GM23338 (cell line): ENCODE results near the gene SCNN1A. TPM values are rescaled to one million over a fixed set of nuclear protein-coding genes. Genes with fewer than 3 reads are reported as not detected.

ENCODE experiments used
- ATAC-seq: fragments of 200-7000 bp; cut with Tn5 transposase; 3 replicates; pipeline ENCODE4 v1.9.1; 2020
- DNase-seq: peaks from one replicate; pipeline ENCODE4 v3.0.0-alpha.2; 2015; ENCODE audit warnings: low spot score
- H2AFZ ChIP-seq: fragments of 200-600 bp; sonication (generic); 2 replicates; pipeline ENCODE4 v1.8.0; 2016; ENCODE audit warnings: antibody characterized with exemption, mild to moderate bottlenecking, moderate library complexity
- H3F3A ChIP-seq: fragments of 200-600 bp; sonication (generic); replicated peaks from 2 replicates; pipeline ENCODE4 v1.8.0; 2017; ENCODE audit warnings: antibody characterized with exemption, mixed run types, low read depth
- H3K27ac ChIP-seq: fragments of 200-600 bp; sonication (generic); 2 replicates; pipeline ENCODE4 v1.6.1; 2016; ENCODE audit warnings: low read depth
- H3K27me3 ChIP-seq: fragments of 200-600 bp; sonication (generic); 2 replicates; pipeline ENCODE4 v1.8.0; 2016; ENCODE audit warnings: mild to moderate bottlenecking, mixed run types, moderate library complexity; ENCODE audit not compliant: insufficient read depth
- H3K36me3 ChIP-seq: fragments of 200-600 bp; sonication (generic); 2 replicates; pipeline ENCODE4 v1.8.0; 2016; ENCODE audit warnings: mild to moderate bottlenecking; ENCODE audit not compliant: insufficient read depth
- H3K4me1 ChIP-seq: fragments of 200-600 bp; sonication (generic); 2 replicates; pipeline ENCODE4 v1.8.0; 2016; ENCODE audit warnings: mild to moderate bottlenecking, moderate library complexity; ENCODE audit not compliant: insufficient read depth
- H3K4me2 ChIP-seq: fragments of 200-600 bp; sonication (generic); 2 replicates; pipeline ENCODE4 v1.7.1; 2017; ENCODE audit warnings: mixed run types
- H3K4me3 ChIP-seq: fragments of 200-600 bp; sonication (generic); 2 replicates; pipeline ENCODE4 v1.6.1; 2016; ENCODE audit warnings: mixed run types
- H3K79me2 ChIP-seq: fragments of 200-600 bp; sonication (generic); replicated peaks from 2 replicates; pipeline ENCODE4 v1.8.0; 2017; ENCODE audit warnings: mild to moderate bottlenecking; ENCODE audit not compliant: insufficient read depth
- H3K9me2 ChIP-seq: fragments of 200-600 bp; sonication (generic); 2 replicates; pipeline ENCODE4 v1.8.0; 2017; ENCODE audit not compliant: insufficient read depth
- H4K20me1 ChIP-seq: fragments of 200-600 bp; sonication (generic); replicated peaks from 2 replicates; pipeline ENCODE4 v1.8.0; 2017; ENCODE audit warnings: mild to moderate bottlenecking; ENCODE audit not compliant: insufficient read depth
- H3K27ac Mint-ChIP-seq: 2 replicates; pipeline ENCODE4 v1.8.0; 2020; ENCODE audit warnings: inconsistent platforms, mild to moderate bottlenecking, moderate library complexity, mixed read lengths
- H3K27me3 Mint-ChIP-seq: 3 replicates; pipeline ENCODE4 v1.8.0; 2022; ENCODE audit warnings: low read depth, mild to moderate bottlenecking, moderate library complexity, mixed read lengths, inconsistent platforms; ENCODE audit not compliant: insufficient read depth, poor library complexity
- H3K36me3 Mint-ChIP-seq: 3 replicates; pipeline ENCODE4 v1.8.0; 2021; ENCODE audit warnings: low read depth, mild to moderate bottlenecking, inconsistent platforms, moderate library complexity, mixed read lengths
- H3K4me1 Mint-ChIP-seq: 3 replicates; pipeline ENCODE4 v1.8.0; 2020; ENCODE audit warnings: mild to moderate bottlenecking, inconsistent platforms, mixed read lengths
- H3K4me3 Mint-ChIP-seq: 3 replicates; pipeline ENCODE4 v1.8.0; 2021; ENCODE audit warnings: moderate library complexity, mild to moderate bottlenecking, inconsistent platforms, mixed read lengths
- H3K9me3 Mint-ChIP-seq: 3 replicates; pipeline ENCODE4 v1.8.0; 2020; ENCODE audit warnings: moderate library complexity, mild to moderate bottlenecking, inconsistent platforms, mixed read lengths
- CREB1 ChIP-seq: fragments of 250-450 bp; sonication (Bioruptor Pico); IDR thresholded peaks from 2 replicates; pipeline ENCODE4 v1.5.0; 2020; ENCODE audit warnings: low read depth, mild to moderate bottlenecking, moderate library complexity
- NANOG ChIP-seq: IDR thresholded peaks from 2 replicates; pipeline ENCODE4 v1.6.1; 2016; ENCODE audit warnings: antibody characterized with exemption, borderline replicate concordance
- ZNF331 ChIP-seq: fragments of 250-450 bp; sonication (Bioruptor Pico); IDR thresholded peaks from 2 replicates; pipeline ENCODE4 v1.5.0; 2020; ENCODE audit warnings: low read depth, mild to moderate bottlenecking, moderate library complexity
- ZNF462 ChIP-seq: fragments of 250-450 bp; sonication (Bioruptor Pico); IDR thresholded peaks from 2 replicates; pipeline ENCODE4 v1.5.0; 2020; ENCODE audit warnings: mild to moderate bottlenecking, moderate library complexity
- polyA plus RNA-seq: library from polyadenylated mRNA; unstranded; fragments of >200 nt; fragmentation: Nextera tagmentation; extraction: Ambion mirVana; gene quantifications from 2 replicates; pipeline ENCODE4 v1.2.1, GENCODE V29; 2016
- total RNA-seq: library from RNA; depleted of rRNA; stranded (reverse); fragments of >200 nt; shearing (Covaris generic); gene quantifications from 2 replicates; pipeline ENCODE4 v1.2.3, GENCODE V29; 2014
- TF ChIP-seq, protein P1 (sequence below): IDR thresholded peaks from one replicate; pipeline ENCODE4 v1.6.1; 2018; ENCODE audit warnings: antibody characterized with exemption; ENCODE audit not compliant: unreplicated experiment
- TF ChIP-seq, protein P2 (sequence below): IDR thresholded peaks from 2 replicates; pipeline ENCODE4 v1.6.1; 2016; ENCODE audit warnings: antibody characterized with exemption

The SCNN1A gene
- total and polyA plus RNA-seq, 2 experiments from 2014 or later: 37.1 to 125 TPM

DNA sequence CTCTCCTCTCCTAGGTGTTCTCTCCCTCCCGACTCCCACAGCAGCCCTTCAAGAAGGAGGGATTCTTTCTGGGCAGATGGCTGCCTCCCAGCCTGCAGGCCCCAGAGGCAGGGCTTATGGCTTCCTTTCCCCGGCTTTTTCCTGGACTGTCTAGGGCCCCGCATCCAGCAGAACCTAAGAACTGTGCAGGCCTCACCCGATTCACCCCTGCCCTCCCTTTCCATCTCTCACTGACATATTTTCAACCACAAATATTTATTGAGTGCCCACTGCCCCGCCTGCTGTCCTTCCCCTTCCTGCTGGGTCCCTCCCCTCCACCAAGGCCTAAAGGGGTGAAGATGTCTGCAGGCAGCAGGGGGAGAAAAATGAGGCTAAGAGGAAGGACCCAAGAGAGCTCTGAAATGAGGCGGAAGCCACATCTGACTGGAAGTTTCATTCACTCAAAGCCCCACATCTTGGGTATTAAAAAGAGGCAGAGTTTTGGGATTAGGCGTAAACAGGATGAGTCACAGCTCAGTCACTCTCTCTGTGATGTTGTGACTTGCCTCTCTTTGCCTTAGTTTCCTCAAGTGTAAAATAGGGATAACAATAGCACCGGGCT lies 2.9 kb downstream of the SCNN1A start:
- TF ChIP-seq, protein P1, sequence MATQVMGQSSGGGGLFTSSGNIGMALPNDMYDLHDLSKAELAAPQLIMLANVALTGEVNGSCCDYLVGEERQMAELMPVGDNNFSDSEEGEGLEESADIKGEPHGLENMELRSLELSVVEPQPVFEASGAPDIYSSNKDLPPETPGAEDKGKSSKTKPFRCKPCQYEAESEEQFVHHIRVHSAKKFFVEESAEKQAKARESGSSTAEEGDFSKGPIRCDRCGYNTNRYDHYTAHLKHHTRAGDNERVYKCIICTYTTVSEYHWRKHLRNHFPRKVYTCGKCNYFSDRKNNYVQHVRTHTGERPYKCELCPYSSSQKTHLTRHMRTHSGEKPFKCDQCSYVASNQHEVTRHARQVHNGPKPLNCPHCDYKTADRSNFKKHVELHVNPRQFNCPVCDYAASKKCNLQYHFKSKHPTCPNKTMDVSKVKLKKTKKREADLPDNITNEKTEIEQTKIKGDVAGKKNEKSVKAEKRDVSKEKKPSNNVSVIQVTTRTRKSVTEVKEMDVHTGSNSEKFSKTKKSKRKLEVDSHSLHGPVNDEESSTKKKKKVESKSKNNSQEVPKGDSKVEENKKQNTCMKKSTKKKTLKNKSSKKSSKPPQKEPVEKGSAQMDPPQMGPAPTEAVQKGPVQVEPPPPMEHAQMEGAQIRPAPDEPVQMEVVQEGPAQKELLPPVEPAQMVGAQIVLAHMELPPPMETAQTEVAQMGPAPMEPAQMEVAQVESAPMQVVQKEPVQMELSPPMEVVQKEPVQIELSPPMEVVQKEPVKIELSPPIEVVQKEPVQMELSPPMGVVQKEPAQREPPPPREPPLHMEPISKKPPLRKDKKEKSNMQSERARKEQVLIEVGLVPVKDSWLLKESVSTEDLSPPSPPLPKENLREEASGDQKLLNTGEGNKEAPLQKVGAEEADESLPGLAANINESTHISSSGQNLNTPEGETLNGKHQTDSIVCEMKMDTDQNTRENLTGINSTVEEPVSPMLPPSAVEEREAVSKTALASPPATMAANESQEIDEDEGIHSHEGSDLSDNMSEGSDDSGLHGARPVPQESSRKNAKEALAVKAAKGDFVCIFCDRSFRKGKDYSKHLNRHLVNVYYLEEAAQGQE: no peak
- peaks cover 71% of the 10 kb centered on the region for H3K79me2 ChIP-seq
- DNase-seq (peak; percentile 29), ATAC-seq (no peak)
- H3K9me2 ChIP-seq: no peaks in the 10 kb centered on the region
- peak overlapping the region; percentile 92 for H3K4me2 ChIP-seq
- peak overlapping the region; percentile 97 for H3K27ac ChIP-seq
- Mint-ChIP-seq H3K27me3 (peaks cover 20% of the 10 kb centered on the region), H3K27ac (peak overlapping the region; percentile 79), H3K4me1 (peaks cover 81% of the 10 kb centered on the region), H3K36me3 (peaks cover 34% of the 10 kb centered on the region; the same call in 2 of the 3 replicates), H3K4me3 (peak overlapping the region; percentile 97), H3K9me3 (no peaks in the 10 kb centered on the region)
- H4K20me1 ChIP-seq: peaks cover 4% of the 10 kb centered on the region
- H2AFZ ChIP-seq: no peak overlapping the region
- no peaks in the 10 kb centered on the region for H3K27me3 ChIP-seq
- H3F3A ChIP-seq: peaks cover 28% of the 10 kb centered on the region
- peak overlapping the region; percentile 67 for H3K4me3 ChIP-seq
- H3K4me1 ChIP-seq: peaks cover 63% of the 10 kb centered on the region
- no peaks in the 10 kb centered on the region for H3K36me3 ChIP-seq

DNA sequence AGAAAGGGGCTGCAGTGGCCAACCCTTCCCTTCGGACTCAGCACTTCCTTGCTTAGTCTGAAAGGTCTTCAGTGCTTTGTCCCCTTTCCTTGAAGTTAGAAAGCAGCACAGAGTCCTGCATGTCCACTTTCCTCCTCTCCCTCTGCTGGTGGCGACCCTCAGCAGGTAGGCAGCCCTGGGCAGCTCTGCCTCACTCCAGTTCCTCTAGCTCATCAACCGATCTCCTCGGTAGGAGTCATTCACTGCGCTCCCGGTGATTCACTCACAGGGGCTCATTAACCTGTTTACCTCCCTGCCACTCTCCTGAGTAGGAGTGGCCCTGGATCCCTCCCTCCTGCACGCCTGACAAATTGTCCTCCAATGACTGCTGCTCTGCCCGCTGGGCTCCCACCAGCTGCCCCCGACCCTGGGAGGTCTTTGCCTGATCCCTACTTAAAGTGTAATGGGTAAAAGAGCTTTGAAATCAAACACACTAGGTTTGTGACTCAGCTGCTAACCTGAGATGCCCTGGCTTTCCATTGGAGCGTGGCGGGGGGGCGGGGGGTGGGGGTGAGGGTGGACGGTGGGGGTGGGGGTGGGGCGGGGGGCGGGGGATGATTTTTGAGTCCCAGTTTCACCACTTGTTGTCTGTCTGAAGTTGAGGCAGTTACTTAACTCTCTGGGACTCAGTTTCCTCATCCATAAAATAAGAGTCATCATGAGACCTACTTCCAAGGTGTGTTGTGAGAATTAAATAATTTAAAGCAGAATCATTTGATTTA lies 4.2 kb downstream of the SCNN1A start:
- peaks cover 32% of the 10 kb centered on the region for H3F3A ChIP-seq
- H2AFZ ChIP-seq: no peak overlapping the region
- H3K27me3 Mint-ChIP-seq: peaks cover 20% of the 10 kb centered on the region
- peaks cover 69% of the 10 kb centered on the region for H3K4me1 Mint-ChIP-seq
- H4K20me1 ChIP-seq: peaks cover 10% of the 10 kb centered on the region
- peak overlapping the region; percentile 97 for H3K4me3 Mint-ChIP-seq
- H3K9me3 Mint-ChIP-seq: no peaks in the 10 kb centered on the region
- H3K36me3 Mint-ChIP-seq: peaks cover 47% of the 10 kb centered on the region
- H3K27ac ChIP-seq: peak overlapping the region; percentile 97
- peak overlapping the region; percentile 92 for H3K4me2 ChIP-seq
- H3K4me1 ChIP-seq: peaks cover 52% of the 10 kb centered on the region
- H3K79me2 ChIP-seq: peaks cover 85% of the 10 kb centered on the region
- peak overlapping the region; percentile 95 for H3K27ac Mint-ChIP-seq
- ATAC-seq (peak; percentile 65), DNase-seq (peak; percentile 96)
- H3K9me2 ChIP-seq: no peaks in the 10 kb centered on the region
- H3K4me3 ChIP-seq: peak overlapping the region; percentile 67
- no peaks in the 10 kb centered on the region for H3K36me3 ChIP-seq
- H3K27me3 ChIP-seq: no peaks in the 10 kb centered on the region
- TF ChIP-seq, protein P2, sequence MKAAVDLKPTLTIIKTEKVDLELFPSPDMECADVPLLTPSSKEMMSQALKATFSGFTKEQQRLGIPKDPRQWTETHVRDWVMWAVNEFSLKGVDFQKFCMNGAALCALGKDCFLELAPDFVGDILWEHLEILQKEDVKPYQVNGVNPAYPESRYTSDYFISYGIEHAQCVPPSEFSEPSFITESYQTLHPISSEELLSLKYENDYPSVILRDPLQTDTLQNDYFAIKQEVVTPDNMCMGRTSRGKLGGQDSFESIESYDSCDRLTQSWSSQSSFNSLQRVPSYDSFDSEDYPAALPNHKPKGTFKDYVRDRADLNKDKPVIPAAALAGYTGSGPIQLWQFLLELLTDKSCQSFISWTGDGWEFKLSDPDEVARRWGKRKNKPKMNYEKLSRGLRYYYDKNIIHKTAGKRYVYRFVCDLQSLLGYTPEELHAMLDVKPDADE: no peak
- TF ChIP-seq ZNF331 (CRISPR knock-in tag): no peak
- TF ChIP-seq ZNF462 (CRISPR knock-in tag): no peak; the same call in 1 of the 2 replicates
- TF ChIP-seq CREB1 (CRISPR knock-in tag): no peak
- TF ChIP-seq NANOG: no peak
